Immature natural killer cell (primary cell): ENCODE data around the gene RIMBP2. TPM values are rescaled to one million over a fixed set of nuclear protein-coding genes. Genes with fewer than 3 reads are reported as not detected.

Source experiments
- DNase-seq, 3 donors: peaks; one replicate each; pipeline ENCODE4 v3.0.0; 2022; ENCODE audit warnings: mixed read lengths in 1 of 3
- H3K27ac Mint-ChIP-seq, 6 donors: one replicate each; pipeline ENCODE4 v1.8.0; 2020; ENCODE audit warnings: mixed read lengths in 6 of 6, mild to moderate bottlenecking in 5 of 6, inconsistent platforms in 4 of 6, moderate library complexity in 3 of 6
- H3K27me3 Mint-ChIP-seq, 3 donors: one replicate each; pipeline ENCODE4 v1.8.0; 2020 to 2021; ENCODE audit warnings: low read depth in 3 of 3, mild to moderate bottlenecking in 3 of 3, mixed read lengths in 3 of 3, moderate library complexity in 3 of 3, inconsistent platforms in 1 of 3
- H3K36me3 Mint-ChIP-seq, 3 donors: one replicate each; pipeline ENCODE4 v1.8.0; 2020; ENCODE audit warnings: mixed read lengths in 3 of 3, inconsistent platforms in 2 of 3, mild to moderate bottlenecking in 2 of 3
- H3K4me1 Mint-ChIP-seq, 2 donors: one replicate each; pipeline ENCODE4 v1.8.0; 2020; ENCODE audit warnings: inconsistent platforms in 2 of 2, mild to moderate bottlenecking in 2 of 2, mixed read lengths in 2 of 2, moderate library complexity in 1 of 2
- H3K4me3 Mint-ChIP-seq, 5 donors: one replicate each; pipeline ENCODE4 v1.8.0; 2020; ENCODE audit warnings: mild to moderate bottlenecking in 5 of 5, mixed read lengths in 5 of 5, inconsistent platforms in 3 of 5, moderate library complexity in 3 of 5
- H3K9me3 Mint-ChIP-seq, 6 donors: one replicate each; pipeline ENCODE4 v1.8.0; 2020; ENCODE audit warnings: mild to moderate bottlenecking in 6 of 6, mixed read lengths in 6 of 6, inconsistent platforms in 4 of 6, moderate library complexity in 3 of 6
- polyA plus RNA-seq, 3 donors: library from polyadenylated mRNA; unstranded; fragments of 300-500 nt; fragmentation: Illumina TruSeq; gene quantifications; one replicate each; pipeline ENCODE4 v1.2.3, GENCODE V29; 2021

The RIMBP2 gene
- polyA plus RNA-seq, 3 donors from 2014 or later = not detected

- H3K36me3 Mint-ChIP-seq = no peaks in the 10 kb centered on the region
- peaks cover 0 to 2% (median 0%) of the 10 kb centered on the region in 6 donors for H3K9me3 Mint-ChIP-seq
- H3K4me1 Mint-ChIP-seq = no peaks in the 10 kb centered on the region
- no peak overlapping the region for H3K4me3 Mint-ChIP-seq
- no peak for DNase-seq
- H3K27ac Mint-ChIP-seq = no peak overlapping the region
- peaks cover 0 to 4% (median 3%) of the 10 kb centered on the region in 3 donors for H3K27me3 Mint-ChIP-seq
Observed at GRCh38 chr12:130480231-130480630, 235.9 kb downstream of the RIMBP2 start.

- Mint-ChIP-seq H3K4me3 (no peak overlapping the region), H3K36me3 (no peaks in the 10 kb centered on the region), H3K4me1 (no peaks in the 10 kb centered on the region), H3K9me3 (peaks cover 0 to 2% (median 0%) of the 10 kb centered on the region in 6 donors), H3K27ac (no peak overlapping the region), H3K27me3 (peaks cover 0 to 4% (median 3%) of the 10 kb centered on the region in 3 donors)
- no peak for DNase-seq
Observed at GRCh38 chr12:130479401-130480125, 236.5 kb downstream of the RIMBP2 start.

- H3K4me1 Mint-ChIP-seq = no peaks in the 10 kb centered on the region
- H3K27me3 Mint-ChIP-seq = peaks cover 0 to 2% (median 1%) of the 10 kb centered on the region in 3 donors
- H3K9me3 Mint-ChIP-seq = no peaks in the 10 kb centered on the region
- H3K4me3 Mint-ChIP-seq = no peak overlapping the region
- H3K27ac Mint-ChIP-seq = no peak overlapping the region
- no peak for DNase-seq
- no peaks in the 10 kb centered on the region for H3K36me3 Mint-ChIP-seq
Observed at GRCh38 chr12:130478786-130479185, 237.3 kb downstream of the RIMBP2 start.

- H3K9me3 Mint-ChIP-seq = no peaks in the 10 kb centered on the region
- DNase-seq = no peak
- H3K27ac Mint-ChIP-seq = no peak overlapping the region
- no peaks in the 10 kb centered on the region for H3K4me1 Mint-ChIP-seq
- H3K36me3 Mint-ChIP-seq = no peaks in the 10 kb centered on the region
- H3K27me3 Mint-ChIP-seq = peaks cover 0 to 2% (median 1%) of the 10 kb centered on the region in 3 donors
- no peak overlapping the region for H3K4me3 Mint-ChIP-seq
Observed at GRCh38 chr12:130477701-130478100, 238.4 kb downstream of the RIMBP2 start.

- Mint-ChIP-seq H3K4me1 (no peaks in the 10 kb centered on the region), H3K4me3 (no peak overlapping the region), H3K9me3 (no peaks in the 10 kb centered on the region), H3K27me3 (peaks cover 0 to 2% (median 1%) of the 10 kb centered on the region in 3 donors), H3K27ac (no peak overlapping the region), H3K36me3 (no peaks in the 10 kb centered on the region)
- DNase-seq = no peak
Observed at GRCh38 chr12:130477266-130477665, 238.8 kb downstream of the RIMBP2 start.

GRCh38 chr12:130476451-130477135 lies 239.5 kb downstream of the RIMBP2 start:
- Mint-ChIP-seq H3K27ac (no peak overlapping the region), H3K9me3 (no peaks in the 10 kb centered on the region), H3K36me3 (no peaks in the 10 kb centered on the region), H3K4me3 (no peak overlapping the region), H3K27me3 (peaks cover 0 to 2% (median 1%) of the 10 kb centered on the region in 3 donors), H3K4me1 (no peaks in the 10 kb centered on the region)
- no peak for DNase-seq

- no peak for DNase-seq
- Mint-ChIP-seq H3K27me3 (peaks cover 0 to 4% (median 2%) of the 10 kb centered on the region in 3 donors), H3K4me1 (no peaks in the 10 kb centered on the region), H3K27ac (no peak overlapping the region), H3K36me3 (no peaks in the 10 kb centered on the region), H3K4me3 (no peak overlapping the region), H3K9me3 (no peaks in the 10 kb centered on the region)
Observed at GRCh38 chr12:130474599-130475269, 241.4 kb downstream of the RIMBP2 start.

- H3K4me3 Mint-ChIP-seq = no peak overlapping the region
- no peak overlapping the region for H3K27ac Mint-ChIP-seq
- H3K4me1 Mint-ChIP-seq = no peaks in the 10 kb centered on the region
- no peaks in the 10 kb centered on the region for H3K36me3 Mint-ChIP-seq
- H3K9me3 Mint-ChIP-seq = no peaks in the 10 kb centered on the region
- DNase-seq = no peak
- H3K27me3 Mint-ChIP-seq = peaks cover 0 to 4% (median 2%) of the 10 kb centered on the region in 3 donors
Observed at GRCh38 chr12:130473266-130473665, 242.8 kb downstream of the RIMBP2 start.

GRCh38 chr12:130470969-130471368 lies 245.1 kb downstream of the RIMBP2 start:
- Mint-ChIP-seq H3K4me1 (no peaks in the 10 kb centered on the region), H3K27me3 (peaks cover 0 to 4% (median 2%) of the 10 kb centered on the region in 3 donors), H3K36me3 (no peaks in the 10 kb centered on the region), H3K9me3 (peaks cover 0 to 6% (median 0%) of the 10 kb centered on the region in 6 donors), H3K4me3 (no peak overlapping the region), H3K27ac (no peak overlapping the region)
- no peak for DNase-seq

GRCh38 chr12:130469552-130469951 lies 246.5 kb downstream of the RIMBP2 start:
- Mint-ChIP-seq H3K27ac (no peak overlapping the region), H3K9me3 (peaks cover 0 to 6% (median 0%) of the 10 kb centered on the region in 6 donors), H3K4me3 (no peak overlapping the region), H3K36me3 (no peaks in the 10 kb centered on the region), H3K4me1 (no peaks in the 10 kb centered on the region), H3K27me3 (peaks cover 0 to 4% (median 0%) of the 10 kb centered on the region in 3 donors)
- DNase-seq = no peak

- H3K27me3 Mint-ChIP-seq = peaks cover 0 to 4% (median under 1%) of the 10 kb centered on the region in 3 donors
- no peaks in the 10 kb centered on the region for H3K4me1 Mint-ChIP-seq
- H3K9me3 Mint-ChIP-seq = peaks cover 0 to 6% (median 0%) of the 10 kb centered on the region in 6 donors
- no peaks in the 10 kb centered on the region for H3K36me3 Mint-ChIP-seq
- DNase-seq = no peak
- no peak overlapping the region for H3K27ac Mint-ChIP-seq
- H3K4me3 Mint-ChIP-seq = no peak overlapping the region
Observed at GRCh38 chr12:130468700-130469245, 247.3 kb downstream of the RIMBP2 start.

- Mint-ChIP-seq H3K36me3 (no peaks in the 10 kb centered on the region), H3K4me3 (no peak overlapping the region), H3K9me3 (peaks cover 0 to 6% (median 0%) of the 10 kb centered on the region in 6 donors), H3K27me3 (peaks cover 0 to 4% (median 3%) of the 10 kb centered on the region in 3 donors), H3K27ac (no peak overlapping the region), H3K4me1 (no peaks in the 10 kb centered on the region)
- no peak for DNase-seq
Observed at GRCh38 chr12:130468186-130468585, 247.9 kb downstream of the RIMBP2 start.

GRCh38 chr12:130465626-130466025 lies 250.5 kb downstream of the RIMBP2 start:
- no peak for DNase-seq
- Mint-ChIP-seq H3K27ac (no peak overlapping the region), H3K27me3 (peaks cover 0 to 3% (median 3%) of the 10 kb centered on the region in 3 donors), H3K36me3 (no peaks in the 10 kb centered on the region), H3K4me3 (no peak overlapping the region), H3K9me3 (peaks cover 0 to 6% (median 0%) of the 10 kb centered on the region in 6 donors), H3K4me1 (no peaks in the 10 kb centered on the region)

- Mint-ChIP-seq H3K27ac (no peak overlapping the region), H3K36me3 (no peaks in the 10 kb centered on the region), H3K4me1 (no peaks in the 10 kb centered on the region), H3K4me3 (no peak overlapping the region), H3K27me3 (peaks cover 0 to 3% (median 0%) of the 10 kb centered on the region in 3 donors), H3K9me3 (peaks cover 0 to 6% (median 0%) of the 10 kb centered on the region in 6 donors)
- no peak for DNase-seq
Observed at GRCh38 chr12:130465046-130465445, 251.1 kb downstream of the RIMBP2 start.
